ENCODE data around the gene SEMA7A.

The SEMA7A gene

GRCh38 chr15:74451322-74451721 lies 17.6 kb upstream of the SEMA7A start:
- DNase-seq = no peak

GRCh38 chr15:74449643-74450205 lies 16.0 kb upstream of the SEMA7A start:
- no peak for DNase-seq

GRCh38 chr15:74449095-74449494 lies 15.3 kb upstream of the SEMA7A start:
- no peak for DNase-seq

- DNase-seq = no peak
These were observed 12.3 kb upstream of the SEMA7A start for GRCh38 chr15:74445816-74446763.

- no peak for DNase-seq
These were observed 10.6 kb upstream of the SEMA7A start for GRCh38 chr15:74444106-74445062.

GRCh38 chr15:74443100-74443909 lies 9.5 kb upstream of the SEMA7A start:
- DNase-seq = no peak

- DNase-seq = no peak
These were observed 8.8 kb upstream of the SEMA7A start for GRCh38 chr15:74442604-74443003.

GRCh38 chr15:74442063-74442462 lies 8.3 kb upstream of the SEMA7A start:
- DNase-seq = no peak

- no peak for DNase-seq
These were observed 7.6 kb upstream of the SEMA7A start for GRCh38 chr15:74441248-74441941.

GRCh38 chr15:74438721-74439316 lies 5.1 kb upstream of the SEMA7A start:
- peak; percentile 62 for DNase-seq

GRCh38 chr15:74438206-74438605 lies 4.4 kb upstream of the SEMA7A start:
- no peak for DNase-seq

GRCh38 chr15:74434263-74435136 lies 742 bp upstream of the SEMA7A start:
- DNase-seq = no peak

- no peak for DNase-seq
These were observed 678 bp downstream of the SEMA7A start for GRCh38 chr15:74432968-74433591.

GRCh38 chr15:74432271-74432967 lies 1.3 kb downstream of the SEMA7A start:
- no peak for DNase-seq

- DNase-seq = no peak
These were observed 2.1 kb downstream of the SEMA7A start for GRCh38 chr15:74431645-74432044.

GRCh38 chr15:74431116-74431515 lies 2.6 kb downstream of the SEMA7A start:
- no peak for DNase-seq

- DNase-seq = no peak
These were observed 3.2 kb downstream of the SEMA7A start for GRCh38 chr15:74430510-74430951.

- DNase-seq = no peak
These were observed 3.9 kb downstream of the SEMA7A start for GRCh38 chr15:74429781-74430400.

All from T-helper 9 cell (primary cell).